ENCODE results near the gene PROK2.
A peak's percentile ranks its signal among the peaks of the same experiment; 100 is the strongest.

Gene PROK2

GRCh38 chr3:71786551-71786950 lies 1.6 kb upstream of the PROK2 start:
- DNase-seq (ENCODE audit: low read depth in 2 of 2) = no peak

DNA sequence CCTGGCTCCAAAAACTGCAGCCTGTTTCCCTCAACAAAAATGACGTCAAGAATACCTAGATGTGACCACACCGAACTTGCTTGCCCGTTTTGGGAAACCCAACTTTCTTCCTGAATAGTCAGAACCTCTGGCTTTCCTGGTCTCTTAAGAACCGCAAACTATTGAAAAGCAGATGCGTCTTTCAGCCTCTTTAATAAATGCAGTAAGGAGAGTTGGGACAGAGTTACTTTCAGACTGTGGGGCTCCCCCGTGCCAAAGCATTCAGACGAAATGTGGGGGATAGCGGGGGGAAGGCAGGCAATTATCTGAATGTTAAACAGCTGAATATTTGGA lies 1.2 kb upstream of the PROK2 start:
- no peak for DNase-seq (ENCODE audit: low read depth in 2 of 2)

DNA sequence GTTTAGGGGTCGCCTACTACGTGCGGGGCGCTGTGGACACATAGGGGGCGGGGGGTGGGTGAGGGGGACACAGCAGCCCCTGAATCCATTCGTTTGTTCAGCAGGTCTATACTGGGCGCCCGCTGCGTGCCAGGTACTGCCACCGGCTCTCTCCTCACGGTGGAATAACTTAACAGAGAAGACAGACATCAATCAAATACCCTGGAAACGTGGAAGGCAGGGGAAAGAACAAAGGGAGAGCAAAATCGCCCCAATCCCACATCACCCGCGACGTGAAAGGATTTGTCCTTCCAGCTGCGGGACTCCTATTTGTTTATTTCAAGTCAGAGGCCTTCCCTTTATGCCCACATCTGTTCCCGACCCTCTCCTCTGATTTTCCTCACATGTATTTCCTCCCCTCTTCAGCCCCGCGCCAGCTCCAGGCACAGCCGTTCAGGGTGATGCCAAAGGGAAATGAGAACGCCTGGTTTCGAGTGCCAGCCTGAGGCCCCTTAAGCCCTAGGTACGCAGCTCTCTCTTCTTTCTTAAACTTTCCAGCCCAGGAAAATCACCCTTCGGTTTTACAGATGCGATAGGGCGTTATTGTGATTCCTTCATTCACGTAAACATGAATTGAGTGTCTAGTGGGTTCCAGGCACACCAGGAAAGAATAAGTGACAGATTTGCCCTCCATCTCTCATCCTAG lies 726 bp upstream of the PROK2 start:
- DNase-seq (ENCODE audit: low read depth in 2 of 2) = no peak

DNA sequence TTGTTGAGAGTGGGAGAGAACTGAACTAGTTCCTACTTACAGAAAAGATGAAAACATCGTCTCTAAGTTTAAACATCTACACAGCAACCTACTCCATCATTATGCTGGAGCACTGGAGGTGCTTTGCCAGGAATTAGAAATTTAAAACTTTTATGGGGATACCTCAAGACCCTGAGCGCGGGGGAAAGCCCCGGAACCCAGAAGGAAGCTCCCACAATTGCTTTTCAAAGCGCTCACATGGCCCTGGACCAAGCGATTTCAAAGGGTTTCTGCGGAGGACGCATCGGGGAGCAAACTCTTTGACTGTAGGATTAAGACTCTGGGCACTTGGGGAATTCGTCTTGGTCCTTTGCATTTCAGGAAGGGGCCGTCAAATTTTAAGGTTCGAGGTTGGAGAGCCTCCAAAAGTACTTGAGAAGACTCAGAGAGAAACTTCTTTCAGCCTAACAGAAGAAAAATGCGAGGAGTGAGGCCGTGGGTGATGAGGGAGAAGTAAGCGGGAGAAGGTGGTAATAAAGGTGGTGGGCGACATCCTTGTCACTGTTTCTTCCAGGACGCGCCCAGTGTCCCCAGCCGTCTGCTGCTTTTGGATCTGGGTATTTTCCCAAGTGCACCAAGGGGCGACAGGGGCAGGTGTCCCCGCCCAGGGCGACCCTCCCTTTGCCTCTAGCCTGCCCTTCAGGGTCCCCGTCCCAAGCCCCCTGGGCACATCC lies 591 bp downstream of the PROK2 start:
- no peak for DNase-seq (ENCODE audit: low read depth in 2 of 2)

GRCh38 chr3:71783152-71783551 lies 1.8 kb downstream of the PROK2 start:
- DNase-seq (ENCODE audit: low read depth in 2 of 2) = no peak

GRCh38 chr3:71780430-71780829 lies 4.5 kb downstream of the PROK2 start:
- DNase-seq (ENCODE audit: low read depth in 2 of 2) = no peak

DNA sequence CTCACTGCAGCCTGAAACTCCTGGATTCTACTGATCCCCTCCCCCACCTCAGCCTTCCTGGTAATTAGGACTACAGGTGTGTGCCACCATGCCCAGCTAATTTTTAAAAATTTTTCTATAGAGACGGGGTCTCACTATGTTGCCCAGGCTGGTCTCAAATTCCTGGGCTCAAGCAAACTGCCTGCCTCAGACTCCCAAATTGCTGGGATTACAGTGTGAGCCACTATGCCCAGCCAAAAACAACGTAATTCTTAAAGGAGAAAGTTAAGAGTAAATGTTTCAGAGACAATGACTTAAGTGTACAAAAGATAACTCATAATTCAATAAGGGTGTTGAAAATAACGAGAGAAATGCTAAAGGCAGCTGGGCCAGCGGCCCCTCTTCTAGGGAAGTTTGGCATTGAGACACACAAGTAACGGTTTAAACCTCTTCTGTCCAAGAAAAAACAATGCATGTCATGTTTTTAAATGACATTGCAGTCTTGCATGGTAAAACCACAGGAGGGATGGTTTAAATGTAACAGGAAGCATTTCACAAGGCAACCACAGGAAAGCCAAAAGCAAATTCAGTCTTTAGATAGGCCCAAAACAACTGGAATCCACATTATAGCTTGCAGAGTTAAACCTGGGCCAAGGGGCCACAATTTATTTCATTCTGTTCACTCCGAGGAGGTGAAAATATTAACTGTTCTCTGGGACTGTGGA lies 5.1 kb downstream of the PROK2 start:
- no peak for DNase-seq (ENCODE audit: low read depth in 2 of 2)

DNA sequence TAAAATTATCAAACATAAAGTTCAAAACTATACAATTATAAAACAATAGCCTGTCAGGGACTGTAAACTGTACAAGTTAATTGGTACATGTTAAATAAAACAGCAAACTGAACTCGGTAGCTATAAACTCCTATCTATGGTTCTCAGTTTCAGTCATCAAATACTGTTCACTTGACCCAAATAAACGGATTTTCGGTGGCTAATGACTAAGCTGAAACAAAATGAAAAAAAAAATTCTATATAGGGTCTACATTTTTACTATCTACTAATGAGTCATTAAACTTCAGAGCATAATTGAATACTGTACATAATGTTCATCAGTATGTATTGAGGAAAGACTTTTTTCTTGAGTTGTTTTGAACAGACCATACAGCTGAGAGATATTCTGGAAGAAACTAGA lies 6.6 kb downstream of the PROK2 start:
- DNase-seq (ENCODE audit: low read depth in 2 of 2) = no peak

- no peak for DNase-seq (ENCODE audit: low read depth in 2 of 2)
These were observed 8.4 kb downstream of the PROK2 start for GRCh38 chr3:71776538-71776937.

GRCh38 chr3:71771884-71772283 lies 13.1 kb downstream of the PROK2 start:
- no peak for DNase-seq (ENCODE audit: low read depth in 2 of 2)

GRCh38 chr3:71771126-71771525 lies 13.8 kb downstream of the PROK2 start:
- DNase-seq (ENCODE audit: low read depth in 2 of 2) = no peak

- no peak for DNase-seq (ENCODE audit: low read depth in 2 of 2)
These were observed 21.5 kb downstream of the PROK2 start for GRCh38 chr3:71763426-71763825.

- DNase-seq (ENCODE audit: low read depth in 2 of 2) = no peak
These were observed 24.8 kb downstream of the PROK2 start for GRCh38 chr3:71760140-71760539.

- DNase-seq (ENCODE audit: low read depth in 2 of 2) = no peak
These were observed 25.5 kb downstream of the PROK2 start for GRCh38 chr3:71759401-71759800.

GRCh38 chr3:71758091-71758490 lies 26.9 kb downstream of the PROK2 start:
- DNase-seq (ENCODE audit: low read depth in 2 of 2) = no peak

- no peak for DNase-seq (ENCODE audit: low read depth in 2 of 2)
These were observed 30.2 kb downstream of the PROK2 start for GRCh38 chr3:71754610-71755253.

GRCh38 chr3:71753701-71754609 lies 31.0 kb downstream of the PROK2 start, which contains the start of gene GPR27:
Gene GPR27, plus strand, starts transcription at chr3:71753855. Its CDS starts 195 bp downstream, at chr3:71754050.
- DNase-seq (ENCODE audit: low read depth in 2 of 2) = peak in 1 of 2 donors; percentile 28

- DNase-seq (ENCODE audit: low read depth in 2 of 2) = no peak
These were observed 31.9 kb downstream of the PROK2 start for GRCh38 chr3:71752831-71753700.

GRCh38 chr3:71751602-71752001 lies 33.3 kb downstream of the PROK2 start:
- no peak for DNase-seq (ENCODE audit: low read depth in 2 of 2)

GRCh38 chr3:71744738-71745137 lies 40.2 kb downstream of the PROK2 start:
- DNase-seq (ENCODE audit: low read depth in 2 of 2) = no peak

All from stimulated activated CD4-positive, alpha-beta T cell treated with anti-CD3 and anti-CD28 coated beads, Interleukin-1b, Interleukin-23, amount 100 ng/mL, for 4 hours (primary cell).